GM18520 (cell line): ENCODE data around the gene OPRM1.

Experiments
- ATAC-seq: cut with Tn5 transposase; IDR thresholded peaks from one replicate; pipeline ENCODE4 v1.9.1; 2021; ENCODE audit not compliant: unreplicated experiment

Gene OPRM1

DNA sequence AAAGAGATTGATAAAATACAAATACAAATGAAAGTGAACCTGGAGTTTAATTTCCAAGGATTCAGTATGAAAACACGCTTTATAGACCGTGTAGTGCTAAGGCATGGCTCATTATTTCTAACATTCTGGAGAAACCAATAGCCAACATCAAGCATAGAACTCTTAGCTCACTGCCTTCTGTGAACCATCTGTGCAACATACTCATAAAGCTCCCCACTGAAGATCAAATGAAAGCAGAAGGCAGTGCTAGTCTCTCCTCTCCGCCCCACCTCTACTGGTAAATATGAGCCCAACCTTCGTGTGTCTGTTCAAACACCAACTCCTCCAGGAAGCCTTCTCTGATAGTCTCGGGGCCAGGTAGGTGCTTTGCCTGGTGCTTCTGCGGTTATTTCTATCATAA is 163.9 kb downstream of the OPRM1 start:
- no peak for ATAC-seq

GRCh38 chr6:154206141-154206540 is 167.1 kb downstream of the OPRM1 start:
- no peak for ATAC-seq

DNA sequence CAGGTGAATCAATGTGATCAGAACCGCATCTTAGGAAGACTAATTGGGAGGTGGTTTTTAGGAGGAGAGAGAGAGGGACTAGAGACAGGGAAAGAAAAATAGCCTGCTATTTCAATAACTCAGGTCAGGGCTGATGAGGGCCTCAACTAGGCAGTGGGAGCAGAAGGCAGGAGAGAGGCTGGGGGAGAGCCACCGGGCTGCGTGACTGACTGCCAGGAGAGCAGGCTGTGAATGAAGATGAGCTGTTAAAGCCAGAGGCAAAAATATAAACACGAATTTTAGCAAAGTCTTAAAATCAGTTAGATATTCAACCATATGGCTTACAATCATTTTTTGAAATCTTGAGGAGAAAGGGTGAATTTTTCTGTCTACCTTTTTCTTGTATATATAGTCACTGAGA is 168.0 kb downstream of the OPRM1 start:
- no peak for ATAC-seq

DNA sequence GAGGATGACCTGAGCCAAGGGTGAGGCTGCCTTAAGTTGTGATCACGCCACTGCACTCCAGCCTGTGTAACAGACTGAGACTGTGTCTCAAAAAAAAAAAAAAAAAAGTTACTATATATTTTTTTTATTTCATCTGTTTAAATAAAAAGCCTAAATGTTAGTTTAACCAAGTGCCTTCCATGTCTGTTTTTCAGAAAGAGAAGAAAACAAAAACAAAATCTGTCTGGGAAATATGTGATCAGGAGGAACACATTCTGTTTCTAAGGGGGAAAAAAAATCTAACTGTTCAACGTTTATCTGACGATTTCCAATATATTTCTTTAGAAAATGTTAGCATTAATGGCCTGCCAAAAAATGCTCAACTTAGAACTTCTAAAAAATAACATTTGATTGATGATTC is 170.5 kb downstream of the OPRM1 start:
- ATAC-seq: no peak

DNA sequence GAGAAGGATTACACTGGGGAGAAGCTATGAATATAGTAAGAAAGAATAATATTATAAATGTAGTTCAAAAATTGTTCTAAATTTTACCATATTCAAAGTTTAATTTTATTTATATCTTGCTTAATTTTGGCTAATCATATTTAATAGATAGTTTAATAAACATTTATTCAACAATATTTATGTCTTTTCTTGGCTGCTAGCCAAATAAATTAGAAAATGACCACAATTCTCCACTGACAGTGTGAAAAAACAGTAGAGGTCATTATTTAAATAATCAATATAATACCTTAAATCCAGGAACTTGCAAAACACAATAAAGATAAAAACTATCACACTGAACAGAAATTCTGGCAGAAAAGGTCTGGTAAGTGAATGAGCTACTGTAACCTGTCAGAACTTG is 171.6 kb downstream of the OPRM1 start:
- no peak for ATAC-seq

DNA sequence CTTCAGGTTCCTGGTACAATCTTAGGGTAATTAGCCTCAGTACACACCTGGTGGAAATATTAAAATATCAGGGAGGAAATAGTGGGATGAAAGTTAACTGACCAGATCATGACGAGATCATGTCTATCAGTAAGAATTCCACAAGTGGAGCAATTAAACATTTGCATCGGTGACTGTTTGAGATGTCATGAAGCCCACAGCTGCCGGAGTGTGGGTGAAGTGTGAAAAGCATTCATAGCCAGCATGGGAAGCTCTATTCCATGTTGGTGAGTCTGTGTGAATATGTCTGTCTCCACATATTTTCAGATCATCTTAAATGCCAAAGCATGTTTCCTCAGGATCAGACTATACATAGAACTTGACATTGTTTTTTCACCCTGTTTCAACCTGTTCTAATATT is 174.7 kb downstream of the OPRM1 start:
- ATAC-seq: no peak

DNA sequence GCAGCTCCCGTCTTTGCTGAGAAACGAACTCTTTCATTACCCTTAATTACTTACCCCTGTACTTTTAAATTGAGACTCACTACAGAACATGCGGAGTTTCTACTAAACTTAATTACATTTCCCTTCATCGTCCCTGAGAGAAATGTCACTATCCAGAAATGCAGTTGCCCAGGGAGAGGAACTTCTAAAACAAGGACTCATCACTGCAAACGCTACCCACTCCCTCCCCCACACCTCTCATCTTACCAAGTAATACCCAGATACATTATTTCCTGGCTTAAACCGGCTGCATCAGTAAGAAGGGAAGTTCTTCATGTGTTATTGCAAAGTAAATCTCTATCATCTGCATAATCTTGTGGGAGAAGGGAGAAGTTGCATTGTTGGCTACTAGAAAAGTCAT is 179.3 kb downstream of the OPRM1 start:
- no peak for ATAC-seq

DNA sequence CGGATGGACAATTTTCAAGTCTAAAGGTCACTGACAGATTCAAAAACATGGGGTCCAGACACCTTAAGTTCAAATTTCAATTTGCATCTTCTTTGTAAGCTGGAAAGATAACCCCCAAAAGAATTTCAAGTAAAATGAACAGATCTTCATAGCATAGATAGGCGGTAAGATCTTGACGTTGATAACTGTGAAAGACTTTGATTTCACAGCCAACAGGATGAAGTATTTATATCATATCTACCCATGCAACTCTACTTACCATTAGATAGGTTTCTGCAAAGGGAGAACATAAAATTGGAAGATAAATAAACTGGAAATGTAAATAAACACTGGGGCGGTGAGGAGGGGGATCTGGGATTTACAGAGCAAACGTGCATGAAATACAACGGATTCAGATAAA is 179.7 kb downstream of the OPRM1 start:
- ATAC-seq: no peak

DNA sequence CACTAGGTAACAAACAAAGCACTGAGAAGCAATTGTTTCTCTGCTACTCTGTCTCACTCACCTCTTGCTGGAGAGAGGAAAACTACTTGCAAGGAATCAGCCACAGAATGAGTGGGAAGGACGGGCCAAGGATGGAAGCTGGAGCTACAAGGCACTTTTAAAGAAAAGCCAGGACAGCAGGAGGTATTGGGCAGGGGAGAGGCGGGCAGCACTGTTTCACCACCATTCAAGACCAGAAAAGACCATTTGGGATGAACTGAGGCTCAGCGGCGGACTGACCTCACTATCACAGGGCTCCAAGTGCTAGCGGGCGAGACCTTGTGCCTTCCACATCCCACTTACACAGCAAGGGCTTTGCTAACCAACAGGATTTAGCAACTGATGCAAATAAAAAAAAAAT is 180.2 kb downstream of the OPRM1 start:
- ATAC-seq: no peak

DNA sequence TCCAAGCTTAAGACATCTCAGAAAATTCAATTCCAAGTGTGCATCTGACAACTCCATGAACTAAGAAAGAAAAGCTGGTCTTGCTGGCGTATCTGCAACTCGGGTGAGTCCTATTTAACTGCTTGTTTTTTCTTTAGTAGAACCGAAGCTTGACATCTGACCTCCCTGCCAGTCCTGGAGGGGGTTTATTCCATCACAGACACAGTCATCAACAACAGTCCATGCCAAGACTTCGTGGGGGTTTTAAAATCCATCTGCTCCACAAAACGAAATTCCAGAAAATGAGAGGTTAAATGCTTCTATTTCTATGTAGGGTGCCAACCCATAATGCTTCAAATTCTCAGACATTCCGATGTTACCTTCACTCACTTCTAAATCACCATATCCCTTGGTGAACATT is 183.7 kb downstream of the OPRM1 start:
- no peak for ATAC-seq

- no peak for ATAC-seq
Observed at GRCh38 chr6:154223296-154223695, 184.3 kb downstream of the OPRM1 start.

- no peak for ATAC-seq
Observed at GRCh38 chr6:154226461-154226860, 187.4 kb downstream of the OPRM1 start.

DNA sequence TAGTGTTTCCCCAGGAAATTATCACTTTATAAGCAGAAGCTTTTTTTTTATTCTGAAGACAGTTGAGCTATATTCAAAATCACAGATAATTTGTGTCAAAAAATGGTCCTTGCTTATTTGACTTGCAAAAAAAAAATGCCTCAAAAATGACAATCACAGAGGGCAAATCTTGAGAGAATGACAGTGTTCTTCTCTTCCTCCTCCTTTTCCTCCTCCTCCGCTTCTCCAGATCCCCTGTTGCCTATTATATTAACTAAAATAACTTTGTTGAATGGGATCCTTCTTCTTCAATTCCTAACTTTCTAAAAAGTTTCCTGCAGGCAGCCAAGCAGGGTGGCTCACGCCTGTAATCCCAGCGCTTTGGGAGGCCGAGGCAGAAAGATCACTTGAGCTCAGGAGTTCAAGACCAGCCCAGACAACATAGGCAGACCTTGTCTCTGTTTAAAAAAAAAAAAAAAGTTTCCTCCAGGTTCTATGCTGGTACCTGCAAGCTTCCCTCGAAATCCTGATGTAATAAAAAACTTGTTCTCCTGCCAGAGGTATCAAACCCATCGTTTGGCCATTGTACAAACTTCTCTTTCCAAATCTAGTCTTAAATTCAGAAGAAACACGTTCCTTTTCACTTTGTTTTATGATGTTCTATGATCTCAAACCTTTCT is 189.0 kb downstream of the OPRM1 start:
- ATAC-seq: no peak

GRCh38 chr6:154228521-154228905 is 189.5 kb downstream of the OPRM1 start:
- ATAC-seq: no peak

- peak; percentile 72 for ATAC-seq
Observed at GRCh38 chr6:154229786-154230185, 190.7 kb downstream of the OPRM1 start.

DNA sequence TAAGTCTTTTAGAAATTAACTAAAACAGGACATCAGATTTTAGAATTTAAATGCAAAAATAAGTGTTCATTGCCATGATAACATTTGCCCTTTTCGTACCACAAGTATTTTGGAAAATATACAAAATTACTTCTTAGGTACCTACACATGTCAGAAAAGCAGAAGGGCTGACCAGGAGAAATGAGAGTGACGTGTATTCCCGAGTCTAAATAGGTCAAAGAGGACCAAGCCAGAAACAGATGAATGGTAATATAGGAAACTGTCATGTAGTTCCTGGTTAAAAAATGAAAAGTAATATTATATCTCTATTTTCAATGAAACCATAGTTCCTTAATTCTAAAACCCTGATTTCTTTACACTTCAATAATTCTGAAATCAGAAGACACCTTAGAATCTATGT is 191.4 kb downstream of the OPRM1 start:
- ATAC-seq: no peak

- no peak for ATAC-seq
Observed at GRCh38 chr6:154230910-154231595, 192.0 kb downstream of the OPRM1 start.

DNA sequence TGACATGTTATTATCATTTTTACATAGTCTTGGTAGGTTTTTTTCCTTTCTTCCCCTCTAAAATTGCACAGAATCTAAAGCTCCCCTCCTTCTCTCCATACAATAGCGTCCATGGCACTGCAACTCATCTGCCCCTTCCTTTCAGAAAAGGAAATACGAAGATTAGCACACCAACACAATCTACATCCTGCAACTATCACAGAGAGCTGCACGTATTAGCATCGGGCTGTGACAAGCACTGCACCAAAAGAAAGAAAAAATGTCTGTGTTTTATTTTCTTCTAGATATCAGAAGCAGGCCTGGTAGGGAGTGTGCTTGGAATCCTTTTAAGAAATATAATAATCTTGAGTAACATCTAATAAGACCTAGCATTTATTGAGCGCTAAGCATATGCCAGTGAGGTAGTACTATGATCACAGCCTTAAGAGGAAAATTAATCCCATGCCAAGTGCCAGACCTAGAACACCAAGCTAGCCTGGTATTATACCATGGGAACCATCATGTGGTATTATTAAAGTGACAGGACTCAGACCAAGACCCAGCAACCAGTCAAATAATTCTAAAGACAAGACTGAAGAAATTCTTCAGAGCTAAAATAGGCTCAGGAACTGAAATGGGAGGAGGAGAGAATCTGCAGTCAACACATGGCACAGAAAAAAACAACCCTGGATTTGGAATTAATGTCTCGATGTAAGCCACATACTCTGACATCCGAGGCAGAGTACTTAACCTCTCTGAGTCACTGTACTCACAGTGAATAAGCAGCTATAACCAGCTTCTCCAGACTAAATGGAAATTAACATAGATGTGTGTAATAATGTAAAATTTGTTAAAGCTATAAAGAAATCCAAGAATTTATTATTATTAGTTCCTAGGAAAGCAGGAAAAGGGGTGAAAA is 193.2 kb downstream of the OPRM1 start:
- no peak for ATAC-seq

- no peak for ATAC-seq
Observed at GRCh38 chr6:154233383-154233782, 194.3 kb downstream of the OPRM1 start.

- ATAC-seq: no peak
Observed at GRCh38 chr6:154234019-154234772, 195.2 kb downstream of the OPRM1 start.

- no peak for ATAC-seq
Observed at GRCh38 chr6:154236646-154237301, 197.7 kb downstream of the OPRM1 start.
